Activated T-helper 1 cell treated with anti-CD3 and anti-CD28 coated beads, Interleukin-12 subunit alpha, Interleukin-12 subunit beta, Interleukin-2, Interleukin-4 antibody, amounts not matched to agents 30 ng/mL and 10 ng/mL and 1 ng/mL, durations not matched to agents 14 hours and 24 hours and 36 hours (primary cell): Measurements from ENCODE around the gene ATP9B. TPM values are rescaled to one million over a fixed set of nuclear protein-coding genes. Genes with fewer than 3 reads are reported as not detected.

ENCODE experiments used
- DNase-seq: peaks from one replicate; pipeline ENCODE4 v3.0.0; 2021; ENCODE audit warnings: low spot score
- H3K27ac Mint-ChIP-seq: one replicate; pipeline ENCODE4 v1.8.0; 2021; ENCODE audit warnings: mild to moderate bottlenecking, mixed read lengths
- H3K27me3 Mint-ChIP-seq: one replicate; pipeline ENCODE4 v1.8.0; 2022; ENCODE audit warnings: mild to moderate bottlenecking, moderate library complexity, mixed read lengths; ENCODE audit not compliant: insufficient read depth
- H3K36me3 Mint-ChIP-seq: one replicate; pipeline ENCODE4 v1.8.0; 2021; ENCODE audit warnings: low read depth, mixed read lengths
- H3K4me1 Mint-ChIP-seq: one replicate; pipeline ENCODE4 v1.8.0; 2021; ENCODE audit warnings: low read depth, mixed read lengths
- H3K4me3 Mint-ChIP-seq: one replicate; pipeline ENCODE4 v1.8.0; 2021; ENCODE audit warnings: mild to moderate bottlenecking, moderate library complexity, mixed read lengths
- H3K9me3 Mint-ChIP-seq: one replicate; pipeline ENCODE4 v1.8.0; 2021; ENCODE audit warnings: mixed read lengths
- intact Hi-C: fragments of 100-400 bp; cut with micrococcal nuclease; formaldehyde crosslinking; loops from one replicate; pipeline ENCODE4 v1.15.1; 2024
- total RNA-seq: library from RNA; stranded (reverse); gene quantifications from 2 replicates; pipeline ENCODE4 v1.2.3, GENCODE V29; 2022

ATP9B gene
- total RNA-seq, 1 donor from 2014 or later = 26.1 TPM

GRCh38 chr18:79339094-79339908, 270.1 kb downstream of the ATP9B start:
- Mint-ChIP-seq H3K9me3 (peaks cover 6% of the 10 kb centered on the region), H3K4me1 (no peaks in the 10 kb centered on the region), H3K4me3 (no peak overlapping the region), H3K27ac (no peak overlapping the region), H3K36me3 (peaks cover 13% of the 10 kb centered on the region), H3K27me3 (no peaks in the 10 kb centered on the region)
- intact Hi-C loops = no loop called here
- no peak for DNase-seq

GRCh38 chr18:79343567-79344207, 274.5 kb downstream of the ATP9B start:
- H3K4me1 Mint-ChIP-seq = no peaks in the 10 kb centered on the region
- intact Hi-C loops = no loop called here
- peaks cover 25% of the 10 kb centered on the region for H3K36me3 Mint-ChIP-seq
- DNase-seq = no peak
- peaks cover 6% of the 10 kb centered on the region for H3K9me3 Mint-ChIP-seq
- H3K4me3 Mint-ChIP-seq = no peak overlapping the region
- no peaks in the 10 kb centered on the region for H3K27me3 Mint-ChIP-seq
- H3K27ac Mint-ChIP-seq = no peak overlapping the region

- no peak for DNase-seq
- intact Hi-C loops = no loop called here
- no peak overlapping the region for H3K27ac Mint-ChIP-seq
- H3K9me3 Mint-ChIP-seq = peaks cover 1% of the 10 kb centered on the region
- H3K27me3 Mint-ChIP-seq = no peaks in the 10 kb centered on the region
- no peak overlapping the region for H3K4me3 Mint-ChIP-seq
- H3K4me1 Mint-ChIP-seq = no peaks in the 10 kb centered on the region
- H3K36me3 Mint-ChIP-seq = peaks cover 21% of the 10 kb centered on the region
Measured at GRCh38 chr18:79344208-79344581, 275.0 kb downstream of the ATP9B start.

- Mint-ChIP-seq H3K36me3 (peaks cover 18% of the 10 kb centered on the region), H3K4me1 (no peaks in the 10 kb centered on the region), H3K9me3 (no peaks in the 10 kb centered on the region), H3K4me3 (no peak overlapping the region), H3K27ac (no peak overlapping the region), H3K27me3 (no peaks in the 10 kb centered on the region)
- DNase-seq = no peak
- intact Hi-C loops = no loop called here
Measured at GRCh38 chr18:79345366-79345765, 276.2 kb downstream of the ATP9B start.

- Mint-ChIP-seq H3K4me3 (no peak overlapping the region), H3K27me3 (no peaks in the 10 kb centered on the region), H3K9me3 (no peaks in the 10 kb centered on the region), H3K36me3 (peaks cover 18% of the 10 kb centered on the region), H3K4me1 (no peaks in the 10 kb centered on the region), H3K27ac (no peak overlapping the region)
- DNase-seq = no peak
- intact Hi-C loops = no loop called here
Measured at GRCh38 chr18:79345981-79346380, 276.8 kb downstream of the ATP9B start.

GRCh38 chr18:79348066-79348465, 278.9 kb downstream of the ATP9B start:
- H3K27me3 Mint-ChIP-seq = no peaks in the 10 kb centered on the region

GRCh38 chr18:79352432-79352831, 283.2 kb downstream of the ATP9B start:
- Mint-ChIP-seq H3K9me3 (no peaks in the 10 kb centered on the region), H3K4me1 (no peaks in the 10 kb centered on the region), H3K36me3 (no peaks in the 10 kb centered on the region), H3K4me3 (no peak overlapping the region), H3K27ac (peak overlapping the region; percentile 16), H3K27me3 (no peaks in the 10 kb centered on the region)
- intact Hi-C loops = no loop called here
- DNase-seq = no peak

More at GRCh38 chr18:79348066-79348465, 278.9 kb downstream of the ATP9B start:
- H3K36me3 Mint-ChIP-seq = peaks cover 18% of the 10 kb centered on the region
- no peaks in the 10 kb centered on the region for H3K4me1 Mint-ChIP-seq
- no peaks in the 10 kb centered on the region for H3K9me3 Mint-ChIP-seq
- intact Hi-C loops = no loop called here
- DNase-seq = no peak
- no peak overlapping the region for H3K4me3 Mint-ChIP-seq
- no peak overlapping the region for H3K27ac Mint-ChIP-seq

GRCh38 chr18:79353267-79353666, 284.1 kb downstream of the ATP9B start:
- H3K27ac Mint-ChIP-seq = no peak overlapping the region
- H3K4me1 Mint-ChIP-seq = no peaks in the 10 kb centered on the region
- no peaks in the 10 kb centered on the region for H3K36me3 Mint-ChIP-seq
- H3K9me3 Mint-ChIP-seq = no peaks in the 10 kb centered on the region
- no peak for DNase-seq
- H3K4me3 Mint-ChIP-seq = no peak overlapping the region
- no peaks in the 10 kb centered on the region for H3K27me3 Mint-ChIP-seq
- intact Hi-C loops = no loop called here

- no peak for DNase-seq
- H3K27me3 Mint-ChIP-seq = no peaks in the 10 kb centered on the region
- intact Hi-C loops = no loop called here
- no peaks in the 10 kb centered on the region for H3K9me3 Mint-ChIP-seq
- no peak overlapping the region for H3K4me3 Mint-ChIP-seq
- H3K4me1 Mint-ChIP-seq = no peaks in the 10 kb centered on the region
- H3K36me3 Mint-ChIP-seq = no peaks in the 10 kb centered on the region
- H3K27ac Mint-ChIP-seq = no peak overlapping the region
Measured at GRCh38 chr18:79354350-79354749, 285.2 kb downstream of the ATP9B start.

- intact Hi-C loops = no loop called here
- no peaks in the 10 kb centered on the region for H3K27me3 Mint-ChIP-seq
- no peaks in the 10 kb centered on the region for H3K9me3 Mint-ChIP-seq
- no peak overlapping the region for H3K4me3 Mint-ChIP-seq
- DNase-seq = no peak
- H3K27ac Mint-ChIP-seq = no peak overlapping the region
- no peaks in the 10 kb centered on the region for H3K4me1 Mint-ChIP-seq
- H3K36me3 Mint-ChIP-seq = no peaks in the 10 kb centered on the region
Measured at GRCh38 chr18:79355433-79356335, 286.5 kb downstream of the ATP9B start.

- Mint-ChIP-seq H3K36me3 (no peaks in the 10 kb centered on the region), H3K27me3 (no peaks in the 10 kb centered on the region), H3K27ac (no peak overlapping the region), H3K4me1 (no peaks in the 10 kb centered on the region), H3K4me3 (no peak overlapping the region), H3K9me3 (no peaks in the 10 kb centered on the region)
- no peak for DNase-seq
- intact Hi-C loops = no loop called here
Measured at GRCh38 chr18:79356435-79356834, 287.2 kb downstream of the ATP9B start.

- no peak overlapping the region for H3K27ac Mint-ChIP-seq
- no peaks in the 10 kb centered on the region for H3K4me1 Mint-ChIP-seq
- intact Hi-C loops = no loop called here
- no peaks in the 10 kb centered on the region for H3K27me3 Mint-ChIP-seq
- H3K9me3 Mint-ChIP-seq = no peaks in the 10 kb centered on the region
- no peak overlapping the region for H3K4me3 Mint-ChIP-seq
- DNase-seq = no peak
- H3K36me3 Mint-ChIP-seq = peaks cover 5% of the 10 kb centered on the region
Measured at GRCh38 chr18:79360933-79361332, 291.7 kb downstream of the ATP9B start.
